SK-N-MC (cell line): ENCODE measurements around the gene PRDM16.

ENCODE experiments used
- DNase-seq: peaks from one replicate; pipeline ENCODE4 v3.0.0-alpha.2; 2011; ENCODE audit warnings: low read depth, low spot score
- H3K27ac ChIP-seq: fragments of 200-600 bp; sonication (generic); 2 replicates; pipeline ENCODE4 v1.5.1; 2016; ENCODE audit warnings: mixed run types
- H3K36me3 ChIP-seq: fragments of 200-600 bp; sonication (generic); 2 replicates; pipeline ENCODE4 v1.6.1; 2017; ENCODE audit warnings: antibody characterized with exemption, low read length, mixed read lengths; ENCODE audit not compliant: insufficient read depth
- H3K4me3 ChIP-seq: fragments of 200-600 bp; sonication (generic); 2 replicates; pipeline ENCODE4 v1.5.1; 2016
- H3K9ac ChIP-seq: fragments of 200-600 bp; sonication (generic); 2 replicates; pipeline ENCODE4 v1.8.0; 2017; ENCODE audit warnings: mixed run types, mixed read lengths; ENCODE audit not compliant: insufficient read length
- H3K9me3 ChIP-seq: fragments of 200-600 bp; sonication (generic); 2 replicates; pipeline ENCODE4 v1.6.1; 2017; ENCODE audit warnings: low read depth, mild to moderate bottlenecking, antibody characterized with exemption, low read length, moderate library complexity, mixed read lengths
- EZH2 ChIP-seq: fragments of 200-600 bp; sonication (generic); IDR thresholded peaks from one replicate; pipeline ENCODE4 v1.6.1; 2017; ENCODE audit warnings: antibody characterized with exemption
- FOXP2 ChIP-seq: optimal IDR thresholded peaks from 2 replicates; pipeline ENCODE3; 2011; ENCODE audit warnings: mild to moderate bottlenecking, moderate library complexity; ENCODE audit not compliant: insufficient read depth; ENCODE audit errors: extremely low read length, control extremely low read depth
- POLR2AphosphoS5 ChIP-seq: IDR thresholded peaks from 2 replicates; pipeline ENCODE4 v1.6.1; 2012; ENCODE audit warnings: mild to moderate bottlenecking, low read depth, low read length, borderline replicate concordance

The PRDM16 gene

DNA sequence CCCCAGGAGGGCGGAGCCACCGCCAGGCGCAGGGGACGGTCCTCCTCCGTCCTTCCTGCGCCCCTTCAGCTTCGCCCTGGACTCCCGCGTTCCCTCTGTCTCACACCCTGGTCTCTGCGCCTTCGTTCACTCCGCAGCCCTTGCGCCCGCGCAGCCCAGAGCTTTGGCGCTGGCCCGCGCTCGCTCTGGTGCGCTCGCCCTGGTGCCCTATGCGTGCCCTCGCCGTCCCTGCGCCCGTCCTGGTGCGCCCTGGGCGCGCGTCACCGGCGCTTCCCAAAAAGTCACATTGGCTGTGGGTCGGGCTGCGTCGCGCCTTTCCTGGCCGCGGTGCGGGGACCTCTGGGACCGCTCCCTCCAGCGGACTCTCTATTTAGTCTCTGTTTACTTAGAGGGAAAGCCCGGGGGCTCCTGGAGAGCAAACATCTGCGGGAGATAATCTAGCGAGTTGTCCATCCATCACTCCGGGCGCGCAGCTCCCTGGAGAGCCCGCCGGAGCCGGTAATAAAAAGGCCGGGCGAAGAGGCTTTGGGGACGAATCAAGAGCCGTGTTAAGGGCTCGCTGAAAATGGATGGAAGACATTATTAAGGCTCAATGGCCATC lies 178.6 kb downstream of the PRDM16 start:
- H3K36me3 ChIP-seq: no peaks in the 10 kb centered on the region
- no peak overlapping the region for H3K4me3 ChIP-seq
- no peak for DNase-seq
- TF ChIP-seq FOXP2: no peak
- no peak for TF ChIP-seq EZH2
- TF ChIP-seq POLR2AphosphoS5: no peak
- H3K9me3 ChIP-seq: no peaks in the 10 kb centered on the region
- H3K27ac ChIP-seq: no peak overlapping the region
- H3K9ac ChIP-seq: no peak overlapping the region

DNA sequence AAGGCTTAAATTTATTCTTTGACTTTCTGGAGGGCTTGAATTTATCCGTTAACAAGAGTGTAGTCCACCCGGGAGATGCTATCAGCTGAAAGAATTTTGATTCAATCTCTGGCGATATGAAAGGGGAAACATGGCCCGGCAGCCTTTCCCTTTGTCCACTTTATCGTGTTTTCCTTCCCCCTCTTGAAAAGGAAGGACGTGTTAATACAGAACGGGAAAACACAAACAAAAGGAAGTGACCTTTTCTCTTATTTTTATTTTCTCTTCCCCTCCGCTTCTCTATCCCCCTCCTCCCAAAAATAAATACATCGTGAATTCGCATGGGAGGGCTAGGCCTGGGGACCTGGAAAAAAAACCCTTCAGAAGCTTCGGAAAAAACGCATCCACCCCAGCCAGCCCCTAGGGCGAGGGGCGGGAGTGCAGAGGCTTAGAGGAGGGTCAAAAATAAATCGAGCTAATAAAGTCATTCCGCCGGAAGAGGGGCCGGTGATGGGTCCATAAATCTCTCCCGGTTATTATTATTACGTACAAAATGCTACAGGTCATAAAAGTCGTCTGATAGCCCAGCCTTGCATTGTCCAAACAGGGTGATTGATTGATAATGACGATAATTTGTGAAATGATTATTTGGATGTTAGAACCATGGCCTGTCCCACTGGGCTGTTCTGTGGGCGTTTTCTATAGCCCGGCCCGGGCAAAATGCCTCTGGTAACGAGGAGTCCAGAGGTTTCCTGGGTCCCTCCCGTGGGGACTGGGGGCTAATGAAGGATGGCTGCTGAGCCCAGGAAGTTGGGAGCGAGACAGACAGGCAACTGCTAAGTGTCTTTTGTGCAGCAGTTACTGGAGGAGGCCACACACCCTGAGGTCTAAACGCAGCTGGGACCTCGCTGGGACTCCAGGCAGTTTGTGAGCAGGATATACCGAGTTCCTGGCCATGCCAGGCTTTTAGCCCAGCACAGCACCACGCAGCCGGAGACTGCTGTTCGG lies 179.4 kb downstream of the PRDM16 start:
- TF ChIP-seq FOXP2: no peak
- no peak for TF ChIP-seq EZH2
- no peak for TF ChIP-seq POLR2AphosphoS5
- no peak overlapping the region for H3K9ac ChIP-seq
- no peak for DNase-seq
- H3K4me3 ChIP-seq: no peak overlapping the region
- H3K36me3 ChIP-seq: no peaks in the 10 kb centered on the region
- no peaks in the 10 kb centered on the region for H3K9me3 ChIP-seq
- no peak overlapping the region for H3K27ac ChIP-seq

DNA sequence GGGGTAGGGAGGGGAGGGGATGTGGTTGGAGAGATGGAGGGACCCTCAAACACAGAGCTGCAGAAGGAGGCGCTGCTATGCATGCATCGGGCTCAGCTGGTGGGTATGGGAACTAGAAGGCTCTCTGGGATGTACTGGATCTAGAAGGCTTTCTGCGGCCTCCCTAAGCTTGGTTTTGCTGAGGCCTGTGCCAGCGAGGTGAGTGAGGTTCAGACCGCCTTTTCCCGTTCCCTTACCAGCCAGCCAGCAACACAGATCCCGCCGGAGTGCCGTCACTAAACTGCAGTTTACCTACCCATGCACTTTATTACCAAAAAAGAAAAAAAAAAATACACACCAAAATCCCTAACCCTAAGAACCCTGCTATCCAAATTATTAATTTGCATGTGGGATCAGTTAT lies 180.2 kb downstream of the PRDM16 start:
- Histone ChIP-seq H3K9ac (no peak overlapping the region), H3K4me3 (no peak overlapping the region), H3K9me3 (no peaks in the 10 kb centered on the region), H3K36me3 (no peaks in the 10 kb centered on the region), H3K27ac (no peak overlapping the region)
- TF ChIP-seq POLR2AphosphoS5 (no peak), FOXP2 (no peak), EZH2 (no peak)
- DNase-seq: no peak

DNA sequence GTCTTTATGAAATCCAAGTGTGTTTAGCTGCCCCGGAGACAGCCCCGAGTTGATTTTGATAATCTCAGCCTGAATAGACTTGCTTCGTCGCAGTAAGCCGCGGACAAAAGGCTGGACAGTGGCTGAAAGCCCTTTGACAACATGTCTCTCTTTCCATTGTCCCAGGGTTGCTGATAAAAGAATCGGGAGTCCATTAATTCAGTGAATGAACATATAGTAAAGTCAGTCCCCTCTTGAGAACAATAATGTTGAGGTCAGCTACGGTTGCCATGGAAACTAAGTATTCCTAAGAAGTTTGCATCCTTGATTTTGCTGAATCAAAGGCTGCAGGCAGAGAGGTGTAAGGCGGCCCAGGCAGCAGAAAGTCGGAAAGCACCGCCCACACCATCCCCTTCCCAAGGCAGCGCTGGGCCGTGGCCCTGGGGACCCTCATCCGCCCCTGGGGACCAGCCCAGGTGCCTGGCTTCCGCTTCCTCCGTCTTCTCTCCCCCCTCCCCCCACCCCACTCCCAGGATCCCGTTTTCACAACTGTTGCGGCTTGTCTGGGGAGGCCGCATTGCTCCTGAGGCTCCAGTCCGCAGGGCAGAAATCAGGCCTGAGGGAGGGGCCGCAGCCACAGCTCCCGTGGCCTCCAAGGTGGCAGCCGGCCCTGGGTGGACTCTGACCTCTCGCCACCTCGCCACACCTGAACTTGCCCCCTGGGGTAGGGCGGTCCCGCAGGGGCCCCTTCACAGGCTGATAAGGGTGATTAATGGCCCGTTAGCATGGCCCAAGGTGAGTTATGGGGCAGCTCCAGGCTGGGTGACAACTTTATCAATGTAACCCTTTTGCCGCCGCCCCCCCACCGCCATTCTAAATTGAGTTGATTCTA lies 180.9 kb downstream of the PRDM16 start:
- Histone ChIP-seq H3K27ac (no peak overlapping the region), H3K9me3 (no peaks in the 10 kb centered on the region), H3K36me3 (no peaks in the 10 kb centered on the region), H3K4me3 (no peak overlapping the region), H3K9ac (no peak overlapping the region)
- DNase-seq: no peak
- TF ChIP-seq FOXP2 (no peak), POLR2AphosphoS5 (no peak), EZH2 (no peak)

GRCh38 chr1:3250624-3251023 lies 181.6 kb downstream of the PRDM16 start:
- no peak overlapping the region for H3K4me3 ChIP-seq
- H3K36me3 ChIP-seq: no peaks in the 10 kb centered on the region
- no peaks in the 10 kb centered on the region for H3K9me3 ChIP-seq
- no peak overlapping the region for H3K9ac ChIP-seq
- no peak for DNase-seq
- no peak overlapping the region for H3K27ac ChIP-seq
- no peak for TF ChIP-seq POLR2AphosphoS5
- no peak for TF ChIP-seq EZH2

GRCh38 chr1:3251099-3251806 lies 182.2 kb downstream of the PRDM16 start:
- H3K27ac ChIP-seq: no peak overlapping the region
- no peak overlapping the region for H3K9ac ChIP-seq
- no peaks in the 10 kb centered on the region for H3K9me3 ChIP-seq
- TF ChIP-seq POLR2AphosphoS5 (no peak), FOXP2 (no peak), EZH2 (no peak)
- H3K36me3 ChIP-seq: no peaks in the 10 kb centered on the region
- no peak for DNase-seq
- no peak overlapping the region for H3K4me3 ChIP-seq

- Histone ChIP-seq H3K9me3 (no peaks in the 10 kb centered on the region), H3K4me3 (no peak overlapping the region), H3K36me3 (no peaks in the 10 kb centered on the region), H3K9ac (no peak overlapping the region), H3K27ac (no peak overlapping the region)
- TF ChIP-seq POLR2AphosphoS5: no peak
- TF ChIP-seq EZH2: no peak
- TF ChIP-seq FOXP2: no peak
- no peak for DNase-seq
Measured at GRCh38 chr1:3251807-3252428, 182.9 kb downstream of the PRDM16 start.

DNA sequence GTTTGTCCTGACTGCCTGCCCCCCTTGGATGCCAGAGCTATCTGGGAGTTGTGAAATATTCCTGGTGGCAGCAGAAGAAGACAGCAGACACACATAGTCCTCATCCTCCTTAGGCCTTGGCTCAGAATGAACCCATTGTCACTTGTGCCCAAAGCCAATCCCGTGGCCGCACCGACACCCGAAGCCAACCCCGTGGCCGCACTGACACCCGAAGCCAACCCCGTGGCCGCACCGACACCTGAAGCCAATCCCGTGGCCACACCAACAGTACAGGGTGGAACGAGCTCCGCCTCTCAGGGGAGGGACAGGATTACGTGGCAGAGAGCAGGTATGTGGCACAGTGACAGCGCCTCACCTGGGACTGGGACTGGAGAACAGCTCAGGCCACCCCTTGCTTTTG lies 186.7 kb downstream of the PRDM16 start:
- no peak for TF ChIP-seq FOXP2
- TF ChIP-seq POLR2AphosphoS5: no peak
- no peak for TF ChIP-seq EZH2
- H3K27ac ChIP-seq: no peak overlapping the region

More for the DNA sequence above, 186.7 kb downstream of the PRDM16 start:
- H3K36me3 ChIP-seq: no peaks in the 10 kb centered on the region
- H3K9me3 ChIP-seq: no peaks in the 10 kb centered on the region
- no peak overlapping the region for H3K9ac ChIP-seq
- no peak overlapping the region for H3K4me3 ChIP-seq
- DNase-seq: no peak
